HepG2 (cell line): ENCODE results near the gene ADSL.

Source experiments
- JUND ChIP-seq: sonication (generic); formaldehyde crosslinking; IDR thresholded peaks from 2 replicates; pipeline ENCODE4 v1.8.0; 2022; ENCODE audit warnings: mild to moderate bottlenecking, missing genetic modification reagents
- MAZ ChIP-seq, 2 experiments: sonication (generic) in 1 of 2; formaldehyde crosslinking in 1 of 2; IDR thresholded peaks; 2 replicates each; pipeline versions ENCODE4 v1.5.0 to v1.6.1; 2012 to 2020; ENCODE audit warnings: low read depth in 2 of 2, mild to moderate bottlenecking in 2 of 2, borderline replicate concordance in 1 of 2, improper control_type of control experiment in 1 of 2, low read length in 1 of 2, missing genetic modification reagents in 1 of 2, moderate library complexity in 1 of 2
- ZNF564 ChIP-seq: sonication (generic); formaldehyde crosslinking; IDR thresholded peaks from 2 replicates; pipeline ENCODE4 v1.8.1; 2023; ENCODE audit warnings: mild to moderate bottlenecking, missing genetic modification reagents

GRCh38 chr22:40308999-40309573 is 37.2 kb upstream of the ADSL start:
- TF ChIP-seq JUND = no peak
- no peak for TF ChIP-seq ZNF564 (CRISPR knock-in tag)
- no peak for TF ChIP-seq MAZ (IDR thresholded peaks at IDR 0.05; ENCODE audit: borderline replicate concordance, low read depth, low read length)
- no peak for TF ChIP-seq MAZ (CRISPR knock-in tag; IDR thresholded peaks at IDR 0.05; ENCODE audit: low read depth)
